ENCODE measurements around the gene PBX1. TPM values are rescaled to one million over a fixed set of nuclear protein-coding genes. Genes with fewer than 3 reads are reported as not detected.

The PBX1 gene
- total RNA-seq, 1 experiment from 2014 or later, result 102 TPM

- TF ChIP-seq, protein P1, sequence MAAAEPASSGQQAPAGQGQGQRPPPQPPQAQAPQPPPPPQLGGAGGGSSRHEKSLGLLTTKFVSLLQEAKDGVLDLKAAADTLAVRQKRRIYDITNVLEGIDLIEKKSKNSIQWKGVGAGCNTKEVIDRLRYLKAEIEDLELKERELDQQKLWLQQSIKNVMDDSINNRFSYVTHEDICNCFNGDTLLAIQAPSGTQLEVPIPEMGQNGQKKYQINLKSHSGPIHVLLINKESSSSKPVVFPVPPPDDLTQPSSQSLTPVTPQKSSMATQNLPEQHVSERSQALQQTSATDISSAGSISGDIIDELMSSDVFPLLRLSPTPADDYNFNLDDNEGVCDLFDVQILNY (CRISPR knock-in tag; IDR thresholded peaks at IDR 0.05), result no peak
- TF ChIP-seq, protein P2, sequence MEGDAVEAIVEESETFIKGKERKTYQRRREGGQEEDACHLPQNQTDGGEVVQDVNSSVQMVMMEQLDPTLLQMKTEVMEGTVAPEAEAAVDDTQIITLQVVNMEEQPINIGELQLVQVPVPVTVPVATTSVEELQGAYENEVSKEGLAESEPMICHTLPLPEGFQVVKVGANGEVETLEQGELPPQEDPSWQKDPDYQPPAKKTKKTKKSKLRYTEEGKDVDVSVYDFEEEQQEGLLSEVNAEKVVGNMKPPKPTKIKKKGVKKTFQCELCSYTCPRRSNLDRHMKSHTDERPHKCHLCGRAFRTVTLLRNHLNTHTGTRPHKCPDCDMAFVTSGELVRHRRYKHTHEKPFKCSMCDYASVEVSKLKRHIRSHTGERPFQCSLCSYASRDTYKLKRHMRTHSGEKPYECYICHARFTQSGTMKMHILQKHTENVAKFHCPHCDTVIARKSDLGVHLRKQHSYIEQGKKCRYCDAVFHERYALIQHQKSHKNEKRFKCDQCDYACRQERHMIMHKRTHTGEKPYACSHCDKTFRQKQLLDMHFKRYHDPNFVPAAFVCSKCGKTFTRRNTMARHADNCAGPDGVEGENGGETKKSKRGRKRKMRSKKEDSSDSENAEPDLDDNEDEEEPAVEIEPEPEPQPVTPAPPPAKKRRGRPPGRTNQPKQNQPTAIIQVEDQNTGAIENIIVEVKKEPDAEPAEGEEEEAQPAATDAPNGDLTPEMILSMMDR (IDR thresholded peaks at IDR 0.05), result no peak
- no peak for TF ChIP-seq JUN (CRISPR knock-in tag; IDR thresholded peaks at IDR 0.05)
Observed at GRCh38 chr1:164846731-164847691, 288.0 kb downstream of the PBX1 start (continued).

DNA sequence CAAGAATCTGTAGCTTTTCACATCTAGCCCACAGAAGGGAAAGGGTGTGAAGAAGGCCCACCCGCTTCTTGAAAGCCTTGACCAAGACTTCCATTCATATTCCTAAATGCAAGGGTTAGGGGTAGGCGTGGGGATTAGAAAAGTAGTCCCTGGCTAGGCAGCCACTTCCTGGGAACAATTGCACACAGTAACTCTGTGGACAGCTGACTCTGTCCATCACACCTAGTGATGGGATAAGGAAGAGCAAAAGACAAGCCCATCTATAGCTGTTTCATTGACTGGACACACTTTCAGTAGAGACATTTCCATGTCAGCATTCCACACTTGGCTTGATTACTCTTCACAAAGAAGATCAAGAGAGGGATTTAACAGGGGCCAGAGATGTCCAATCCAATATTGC lies 294.2 kb downstream of the PBX1 start:
- Mint-ChIP-seq H3K4me1 (peaks cover 37% of the 10 kb centered on the region), H3K36me3 (peaks cover 8% of the 10 kb centered on the region; the same call in 1 of the 2 replicates), H3K4me3 (no peak overlapping the region), H3K27ac (no peak overlapping the region), H3K27me3 (ENCODE audit: low read depth) (no peaks in the 10 kb centered on the region), H3K9me3 (peaks cover 4% of the 10 kb centered on the region; the same call in 1 of the 2 replicates)
- TF ChIP-seq, protein P2 (IDR thresholded peaks at IDR 0.05), result no peak
- TF ChIP-seq TEAD1 (CRISPR knock-in tag; IDR thresholded peaks at IDR 0.05) (no peak), ZNF138 (CRISPR knock-in tag; conservative IDR thresholded peaks at IDR 0.05) (no peak), ATF3 (CRISPR knock-in tag; conservative IDR thresholded peaks at IDR 0.05) (no peak), E2F4 (CRISPR knock-in tag; IDR thresholded peaks at IDR 0.05; ENCODE audit: borderline replicate concordance, low read depth) (no peak), SMAD4 (CRISPR knock-in tag; IDR thresholded peaks at IDR 0.05) (no peak)
- TF ChIP-seq, protein P3, sequence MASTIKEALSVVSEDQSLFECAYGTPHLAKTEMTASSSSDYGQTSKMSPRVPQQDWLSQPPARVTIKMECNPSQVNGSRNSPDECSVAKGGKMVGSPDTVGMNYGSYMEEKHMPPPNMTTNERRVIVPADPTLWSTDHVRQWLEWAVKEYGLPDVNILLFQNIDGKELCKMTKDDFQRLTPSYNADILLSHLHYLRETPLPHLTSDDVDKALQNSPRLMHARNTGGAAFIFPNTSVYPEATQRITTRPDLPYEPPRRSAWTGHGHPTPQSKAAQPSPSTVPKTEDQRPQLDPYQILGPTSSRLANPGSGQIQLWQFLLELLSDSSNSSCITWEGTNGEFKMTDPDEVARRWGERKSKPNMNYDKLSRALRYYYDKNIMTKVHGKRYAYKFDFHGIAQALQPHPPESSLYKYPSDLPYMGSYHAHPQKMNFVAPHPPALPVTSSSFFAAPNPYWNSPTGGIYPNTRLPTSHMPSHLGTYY (CRISPR knock-in tag; IDR thresholded peaks at IDR 0.05), result no peak
- TF ChIP-seq, protein P4, sequence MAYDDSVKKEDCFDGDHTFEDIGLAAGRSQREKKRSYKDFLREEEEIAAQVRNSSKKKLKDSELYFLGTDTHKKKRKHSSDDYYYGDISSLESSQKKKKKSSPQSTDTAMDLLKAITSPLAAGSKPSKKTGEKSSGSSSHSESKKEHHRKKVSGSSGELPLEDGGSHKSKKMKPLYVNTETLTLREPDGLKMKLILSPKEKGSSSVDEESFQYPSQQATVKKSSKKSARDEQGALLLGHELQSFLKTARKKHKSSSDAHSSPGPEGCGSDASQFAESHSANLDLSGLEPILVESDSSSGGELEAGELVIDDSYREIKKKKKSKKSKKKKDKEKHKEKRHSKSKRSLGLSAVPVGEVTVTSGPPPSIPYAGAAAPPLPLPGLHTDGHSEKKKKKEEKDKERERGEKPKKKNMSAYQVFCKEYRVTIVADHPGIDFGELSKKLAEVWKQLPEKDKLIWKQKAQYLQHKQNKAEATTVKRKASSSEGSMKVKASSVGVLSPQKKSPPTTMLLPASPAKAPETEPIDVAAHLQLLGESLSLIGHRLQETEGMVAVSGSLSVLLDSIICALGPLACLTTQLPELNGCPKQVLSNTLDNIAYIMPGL (CRISPR knock-in tag; IDR thresholded peaks at IDR 0.05), result no peak
- no peak for ATAC-seq
- POLR2A ChIA-PET, result no interaction called here
- DNase-seq (ENCODE audit: low spot score), result no peak
- CTCF ChIA-PET, result no interaction called here
